Measurements from ENCODE around the gene IL6R.
A peak's percentile ranks its signal among the peaks of the same experiment; 100 is the strongest.

Gene IL6R

GRCh38 chr1:154446789-154447188, 41.6 kb downstream of the IL6R start:
- DNase-seq = no peak

- DNase-seq = no peak
Observed at GRCh38 chr1:154448331-154448811, 43.2 kb downstream of the IL6R start.

- peak in 3 of 58 donors; percentile 19 to 24 (median 22) for DNase-seq
Observed at GRCh38 chr1:154453161-154453560, 48.0 kb downstream of the IL6R start.

- no peak for DNase-seq
Observed at GRCh38 chr1:154453574-154454352, 48.6 kb downstream of the IL6R start.

GRCh38 chr1:154454386-154455120, 49.4 kb downstream of the IL6R start:
- DNase-seq = no peak

- DNase-seq = no peak
Observed at GRCh38 chr1:154456631-154457030, 51.5 kb downstream of the IL6R start.

- peak in 13 of 58 donors; percentile 12 to 50 (median 24) for DNase-seq
Observed at GRCh38 chr1:154459080-154459479, 53.9 kb downstream of the IL6R start.

- no peak for DNase-seq
Observed at GRCh38 chr1:154460695-154461260, 55.6 kb downstream of the IL6R start.

- DNase-seq = peak in 2 of 58 donors; percentile 16
Observed at GRCh38 chr1:154463512-154463990, 58.4 kb downstream of the IL6R start.

- peak in 2 of 58 donors; percentile 21 to 27 for DNase-seq
Observed at GRCh38 chr1:154465621-154466195, 60.6 kb downstream of the IL6R start.

- no peak for DNase-seq
Observed at GRCh38 chr1:154466206-154466605, 61.1 kb downstream of the IL6R start.

- DNase-seq = peak in 2 of 58 donors; percentile 6 to 9
Observed at GRCh38 chr1:154466921-154467417, 61.8 kb downstream of the IL6R start.

GRCh38 chr1:154467434-154468102, 62.4 kb downstream of the IL6R start:
- DNase-seq = no peak

- DNase-seq = peak in 2 of 58 donors; percentile 6 to 10
Observed at GRCh38 chr1:154468535-154469250, 63.5 kb downstream of the IL6R start.

- DNase-seq = peak in 7 of 58 donors; percentile 9 to 45 (median 24)
Observed at GRCh38 chr1:154469844-154470560, 64.9 kb downstream of the IL6R start.

GRCh38 chr1:154471304-154471703, 66.2 kb downstream of the IL6R start:
- DNase-seq = no peak

- peak in 55 of 58 donors; percentile 16 to 92 (median 72) for DNase-seq
Observed at GRCh38 chr1:154474802-154475201, 69.7 kb downstream of the IL6R start.

GRCh38 chr1:154476791-154477190, 71.6 kb downstream of the IL6R start:
- DNase-seq = no peak

- DNase-seq = no peak
Observed at GRCh38 chr1:154478013-154478412, 72.9 kb downstream of the IL6R start.
